ENCODE results near the gene TRAPPC2L.

The TRAPPC2L gene

GRCh38 chr16:88908307-88908706 lies 51.4 kb downstream of the TRAPPC2L start:
- H3K4me3 ChIP-seq (ENCODE audit: low read depth, low read length), result no peak overlapping the region
- TF ChIP-seq, protein P1, sequence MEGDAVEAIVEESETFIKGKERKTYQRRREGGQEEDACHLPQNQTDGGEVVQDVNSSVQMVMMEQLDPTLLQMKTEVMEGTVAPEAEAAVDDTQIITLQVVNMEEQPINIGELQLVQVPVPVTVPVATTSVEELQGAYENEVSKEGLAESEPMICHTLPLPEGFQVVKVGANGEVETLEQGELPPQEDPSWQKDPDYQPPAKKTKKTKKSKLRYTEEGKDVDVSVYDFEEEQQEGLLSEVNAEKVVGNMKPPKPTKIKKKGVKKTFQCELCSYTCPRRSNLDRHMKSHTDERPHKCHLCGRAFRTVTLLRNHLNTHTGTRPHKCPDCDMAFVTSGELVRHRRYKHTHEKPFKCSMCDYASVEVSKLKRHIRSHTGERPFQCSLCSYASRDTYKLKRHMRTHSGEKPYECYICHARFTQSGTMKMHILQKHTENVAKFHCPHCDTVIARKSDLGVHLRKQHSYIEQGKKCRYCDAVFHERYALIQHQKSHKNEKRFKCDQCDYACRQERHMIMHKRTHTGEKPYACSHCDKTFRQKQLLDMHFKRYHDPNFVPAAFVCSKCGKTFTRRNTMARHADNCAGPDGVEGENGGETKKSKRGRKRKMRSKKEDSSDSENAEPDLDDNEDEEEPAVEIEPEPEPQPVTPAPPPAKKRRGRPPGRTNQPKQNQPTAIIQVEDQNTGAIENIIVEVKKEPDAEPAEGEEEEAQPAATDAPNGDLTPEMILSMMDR (IDR thresholded peaks at IDR 0.05; ENCODE audit: low read depth, low read length), result no peak

DNA sequence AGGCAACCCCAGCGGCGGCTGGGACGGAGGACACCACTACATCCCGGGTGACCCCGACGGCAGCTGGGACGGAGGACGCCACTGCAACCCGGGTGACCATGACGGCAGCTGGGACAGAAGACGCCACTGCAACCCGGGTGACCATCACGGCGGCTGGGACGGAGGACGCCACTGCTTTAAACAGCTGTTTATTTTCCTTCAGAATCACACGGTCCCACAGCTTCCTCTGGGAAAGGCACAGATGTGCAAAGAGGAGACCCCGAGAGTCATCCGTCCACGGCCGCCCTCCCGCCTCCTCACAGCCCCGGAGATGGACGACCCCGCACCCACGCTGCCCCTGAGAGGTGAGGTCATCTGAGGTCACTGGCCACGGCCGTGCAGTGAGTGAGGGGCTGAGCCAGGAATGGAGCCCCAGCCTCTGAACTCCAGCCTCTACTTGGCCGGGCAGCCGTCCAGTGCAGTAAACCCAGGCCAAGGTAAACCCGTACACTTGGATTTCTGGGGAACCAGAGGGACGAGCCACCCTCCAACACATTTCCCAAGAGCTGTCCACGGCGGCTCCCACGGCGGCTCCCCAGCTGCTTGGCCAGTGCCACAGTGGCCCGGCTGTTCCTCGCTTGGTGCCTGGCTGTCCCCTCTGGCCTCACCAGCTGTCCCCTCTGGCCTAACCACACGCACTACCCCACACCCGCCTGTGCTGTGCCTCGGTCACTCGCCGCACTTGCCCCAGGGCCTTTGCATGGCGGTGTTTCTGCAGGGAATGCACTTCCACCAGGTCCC lies 52.7 kb downstream of the TRAPPC2L start:
- H3K4me3 ChIP-seq (ENCODE audit: low read depth, low read length), result no peak overlapping the region
- TF ChIP-seq, protein P1 (IDR thresholded peaks at IDR 0.05; ENCODE audit: low read depth, low read length), result no peak

DNA sequence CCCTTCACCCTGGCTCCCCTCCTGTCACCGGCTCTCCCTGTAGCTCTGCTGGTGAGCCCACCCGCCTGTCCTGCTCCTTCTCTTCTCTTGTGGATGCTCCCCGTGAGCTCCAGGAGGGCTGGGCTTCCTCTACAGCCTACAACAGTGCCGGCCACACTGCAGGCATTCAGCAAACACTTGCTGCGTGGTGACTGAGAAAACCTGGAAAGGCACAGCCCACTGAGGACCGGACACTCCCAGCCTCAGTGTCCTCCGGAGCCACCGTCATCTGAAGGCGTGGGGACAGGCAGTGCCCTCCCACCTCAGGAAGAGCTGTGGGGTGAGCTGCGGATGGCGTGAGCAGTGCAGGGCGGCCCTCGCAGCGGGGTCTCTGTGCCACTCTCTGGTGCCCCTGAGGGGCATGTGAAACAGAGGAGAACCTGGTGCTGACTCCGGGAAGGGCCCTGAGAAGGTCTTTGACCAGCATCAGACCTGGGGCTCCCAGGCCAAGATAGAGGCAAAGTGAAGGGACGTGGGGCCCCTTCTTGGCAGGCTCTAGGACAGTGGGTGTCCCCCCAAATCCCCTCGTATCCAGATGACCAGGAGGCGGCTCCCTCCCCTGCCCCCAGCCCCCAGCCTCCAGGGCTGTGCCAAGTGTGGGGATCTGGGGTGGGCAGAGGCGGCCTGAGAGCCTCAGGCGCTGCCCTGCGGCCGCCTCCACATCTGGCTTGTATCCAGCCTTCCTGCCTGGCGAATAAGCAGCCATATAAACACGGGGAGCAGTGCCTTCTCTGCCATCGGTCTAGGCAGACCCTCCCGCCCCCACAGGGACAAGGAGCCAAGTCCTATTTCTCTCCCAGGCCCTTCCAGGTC lies 53.6 kb downstream of the TRAPPC2L start:
- TF ChIP-seq, protein P1 (IDR thresholded peaks at IDR 0.05; ENCODE audit: low read depth, low read length), result no peak
- no peak overlapping the region for H3K4me3 ChIP-seq (ENCODE audit: low read depth, low read length)

DNA sequence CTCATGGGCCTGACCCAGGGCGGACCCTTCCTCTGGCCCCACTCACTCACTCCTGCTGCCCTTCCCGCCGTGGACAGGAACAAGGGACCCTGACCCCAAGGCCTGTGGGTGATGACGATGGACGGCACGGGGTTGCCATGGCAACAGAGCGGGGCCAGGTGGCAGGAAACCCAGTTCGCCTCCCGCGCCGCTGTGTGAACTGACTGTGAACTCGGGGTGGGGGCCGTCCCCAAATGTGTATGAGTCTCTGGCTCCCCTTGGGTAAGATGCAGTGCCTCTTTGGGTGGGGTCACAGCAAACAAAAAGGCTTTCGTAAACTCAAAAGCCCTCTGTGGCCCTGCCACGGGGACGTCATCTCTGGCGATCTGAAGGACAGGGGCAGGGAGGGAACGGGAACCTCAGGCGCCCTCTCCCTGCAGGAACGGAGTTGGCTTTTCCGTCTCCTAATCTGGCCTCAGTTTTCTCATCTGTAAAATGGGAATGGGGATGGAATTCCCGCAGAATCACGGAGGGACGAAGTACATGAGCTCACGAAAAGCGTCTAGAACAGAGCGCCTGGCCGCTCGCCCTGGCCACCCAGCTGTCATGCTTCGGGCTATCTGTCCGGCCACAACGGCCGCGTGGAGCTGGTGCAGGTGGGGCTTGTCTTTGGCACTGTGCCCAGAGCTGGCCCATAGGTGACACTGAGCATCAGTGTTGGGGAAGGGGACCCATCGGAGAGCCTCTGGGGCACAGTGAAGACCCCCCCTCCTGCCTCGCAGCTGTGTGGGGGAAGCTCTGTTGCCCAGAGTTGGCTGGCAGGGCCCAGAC lies 54.4 kb downstream of the TRAPPC2L start:
- H3K4me3 ChIP-seq (ENCODE audit: low read depth, low read length), result no peak overlapping the region
- TF ChIP-seq, protein P1 (IDR thresholded peaks at IDR 0.05; ENCODE audit: low read depth, low read length), result no peak

- H3K4me3 ChIP-seq (ENCODE audit: low read depth, low read length), result no peak overlapping the region
- TF ChIP-seq, protein P1 (IDR thresholded peaks at IDR 0.05; ENCODE audit: low read depth, low read length), result no peak
Measured at GRCh38 chr16:88911946-88912310, 55.0 kb downstream of the TRAPPC2L start.

Measured in WI38 (cell line).